SKM-1 treated with dmso at 0.1 percent for 144 hours (cell line): Measurements from ENCODE around the gene FAM47E.
"Not testable (repeated sequence)": the region's sequence is repeated elsewhere in the genome, so short reads cannot be mapped to it uniquely, and the experiment has no call there.

Experiments
- DNase-seq: peaks from one replicate; lab custom pipeline; 2025; ENCODE audit not compliant: unreplicated experiment; lab: John Stamatoyannopoulos, UW

Gene FAM47E

GRCh38 chr4:76224171-76224570, 27.4 kb upstream of the FAM47E start:
- DNase-seq = no peak

- no peak for DNase-seq
Measured at GRCh38 chr4:76226418-76226817, 25.1 kb upstream of the FAM47E start.

GRCh38 chr4:76232681-76233080, 18.8 kb upstream of the FAM47E start:
- DNase-seq = no peak

- no peak for DNase-seq
Measured at GRCh38 chr4:76233083-76233482, 18.4 kb upstream of the FAM47E start.

- DNase-seq = no peak
Measured at GRCh38 chr4:76233529-76233928, 18.0 kb upstream of the FAM47E start.

- DNase-seq = no peak
Measured at GRCh38 chr4:76233967-76234678, 17.4 kb upstream of the FAM47E start.

- DNase-seq = no peak
Measured at GRCh38 chr4:76234679-76235044, 16.9 kb upstream of the FAM47E start.

GRCh38 chr4:76235407-76235806, 16.1 kb upstream of the FAM47E start:
- no peak for DNase-seq

GRCh38 chr4:76235915-76236314, 15.6 kb upstream of the FAM47E start:
- DNase-seq = no peak

- no peak for DNase-seq
Measured at GRCh38 chr4:76238236-76238635, 13.3 kb upstream of the FAM47E start.

GRCh38 chr4:76238701-76239100, 12.8 kb upstream of the FAM47E start:
- DNase-seq = no peak

- DNase-seq = no peak
Measured at GRCh38 chr4:76240236-76240635, 11.3 kb upstream of the FAM47E start.

- not testable (repeated sequence) for DNase-seq
Measured at GRCh38 chr4:76243877-76244276, 7.6 kb upstream of the FAM47E start.

- DNase-seq = no peak
Measured at GRCh38 chr4:76246025-76246424, 5.5 kb upstream of the FAM47E start.

- no peak for DNase-seq
Measured at GRCh38 chr4:76246852-76247251, 4.7 kb upstream of the FAM47E start.

- no peak for DNase-seq
Measured at GRCh38 chr4:76250962-76251361, 559 bp upstream of the FAM47E start.

- DNase-seq = no peak
Measured at GRCh38 chr4:76252271-76252653, 741 bp downstream of the FAM47E start.

GRCh38 chr4:76253511-76253910, 2.0 kb downstream of the FAM47E start:
- DNase-seq = no peak

GRCh38 chr4:76256032-76256431, 4.5 kb downstream of the FAM47E start:
- DNase-seq = no peak

GRCh38 chr4:76256968-76257367, 5.4 kb downstream of the FAM47E start:
- DNase-seq = no peak

- DNase-seq = no peak
Measured at GRCh38 chr4:76257824-76258223, 6.3 kb downstream of the FAM47E start.

GRCh38 chr4:76260571-76260970, 9.1 kb downstream of the FAM47E start:
- no peak for DNase-seq

GRCh38 chr4:76265631-76266218, 14.2 kb downstream of the FAM47E start:
- DNase-seq = no peak
